HG03442 (cell line): Measurements from ENCODE around the gene CNTRL.
A peak's percentile ranks its signal among the peaks of the same experiment; 100 is the strongest.
"Not testable (repeated sequence)": the region's sequence is repeated elsewhere in the genome, so short reads cannot be mapped to it uniquely, and the experiment has no call there.

Experiments
- ATAC-seq: cut with Tn5 transposase; IDR thresholded peaks from one replicate; pipeline ENCODE4 v1.9.1; 2021; ENCODE audit warnings: mild to moderate bottlenecking, moderate library complexity; ENCODE audit not compliant: unreplicated experiment

The CNTRL gene

DNA sequence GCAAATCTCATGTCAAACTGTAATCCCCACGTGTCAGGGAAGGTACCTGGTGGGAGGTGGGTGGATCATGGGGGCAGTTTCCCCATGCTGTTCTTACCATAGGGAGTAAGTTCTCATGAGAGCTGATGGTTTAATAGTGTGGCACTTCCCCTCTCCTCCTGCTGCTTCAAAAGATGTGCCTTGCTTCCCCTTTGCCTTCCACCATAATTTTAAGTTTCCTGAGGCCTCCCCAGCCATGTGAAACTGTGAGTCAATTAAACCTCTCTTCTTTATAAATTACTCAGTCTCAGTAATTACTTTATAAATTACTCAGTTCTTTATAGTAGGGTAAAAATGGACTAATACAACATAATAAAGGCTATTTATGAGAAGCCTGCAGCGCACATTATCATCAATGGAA, 7.1 kb upstream of the CNTRL start:
- ATAC-seq = no peak

DNA sequence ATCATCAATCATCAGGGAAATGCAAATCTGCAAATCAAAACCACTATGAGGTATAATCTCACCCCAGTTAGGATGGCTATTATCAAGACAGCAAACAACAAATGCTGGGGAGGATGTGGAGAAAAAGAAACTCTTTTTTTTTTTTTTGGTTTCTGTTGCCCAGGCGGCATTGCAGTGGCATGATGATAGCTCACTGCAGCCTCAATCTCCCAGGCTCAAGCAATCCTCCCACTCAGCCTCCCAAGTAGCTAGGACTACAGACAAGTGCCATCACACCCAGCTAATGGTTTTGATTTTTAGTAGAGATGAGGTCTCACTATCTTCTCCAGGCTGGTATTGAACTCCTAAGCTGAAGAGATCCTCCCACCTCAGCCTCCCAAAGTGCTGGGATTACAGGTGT, 5.4 kb upstream of the CNTRL start:
- ATAC-seq = no peak

DNA sequence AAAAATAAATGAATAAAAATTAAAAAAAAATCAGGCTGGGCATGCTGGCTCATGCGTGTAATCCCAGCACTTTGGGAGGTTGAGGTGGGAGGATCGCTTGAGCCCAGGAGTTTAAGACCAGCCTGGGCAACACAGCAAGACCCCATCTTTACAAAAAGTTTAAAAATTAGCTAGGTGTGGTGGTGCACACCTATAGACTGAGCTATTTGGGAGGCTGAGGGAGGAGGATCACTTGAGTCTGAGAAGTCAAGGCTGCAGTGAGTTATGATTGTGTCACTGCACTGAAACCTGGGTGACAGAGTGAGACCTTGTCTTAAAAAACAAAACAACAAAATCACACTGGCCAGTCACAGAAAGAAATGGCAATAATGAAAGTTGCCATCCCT, 3.4 kb upstream of the CNTRL start:
- peak; percentile 2 for ATAC-seq

DNA sequence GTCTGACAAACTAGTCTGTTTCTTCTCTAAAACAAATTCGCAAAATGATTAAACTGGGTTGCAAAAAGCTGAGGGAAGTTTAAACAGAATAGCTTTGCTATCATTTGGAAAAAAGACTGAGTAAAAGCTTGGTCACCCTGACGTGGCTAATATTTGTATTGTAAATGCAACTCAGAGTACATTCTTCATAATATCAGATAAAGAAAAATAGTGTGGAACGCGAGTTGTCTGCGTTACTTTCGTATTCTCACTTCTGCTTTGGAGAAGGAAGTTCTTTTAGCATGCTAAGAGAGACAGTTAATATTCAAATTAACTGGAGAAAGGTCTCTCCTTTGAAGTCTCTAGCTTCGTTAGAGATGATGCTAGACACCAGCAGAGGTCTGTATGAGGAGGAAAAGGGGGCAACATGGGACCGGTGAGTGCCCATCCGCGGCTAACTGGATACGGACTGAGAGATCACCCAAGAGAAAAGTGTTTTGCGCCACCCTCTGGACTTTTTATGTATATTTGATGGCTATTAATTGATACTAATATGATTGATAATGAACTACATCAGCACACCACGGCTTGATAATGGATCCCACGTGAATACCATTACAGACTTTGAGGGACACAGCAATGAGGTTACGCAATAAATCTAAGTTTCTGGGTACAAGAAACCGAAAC, 2.9 kb upstream of the CNTRL start:
- ATAC-seq = peak; percentile 33

DNA sequence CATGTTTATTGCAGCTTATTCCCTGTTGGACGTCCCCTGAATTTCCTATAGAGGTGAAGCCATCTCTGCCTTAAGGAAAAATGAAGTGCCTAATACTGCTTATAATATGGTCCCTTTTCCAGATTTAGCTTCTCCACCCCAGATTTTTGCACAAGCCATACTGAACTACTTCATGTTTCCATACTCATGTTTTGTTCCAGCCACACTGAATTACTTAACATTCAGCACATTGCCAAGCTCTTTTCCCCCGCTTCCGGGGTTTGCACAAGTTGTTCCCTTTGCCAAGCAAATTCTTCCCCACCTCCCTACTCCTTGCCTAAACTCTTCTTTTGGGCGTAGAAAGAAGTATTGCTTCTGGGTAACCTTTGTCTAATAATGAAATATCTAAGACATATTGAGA, 1.7 kb upstream of the CNTRL start:
- no peak for ATAC-seq

DNA sequence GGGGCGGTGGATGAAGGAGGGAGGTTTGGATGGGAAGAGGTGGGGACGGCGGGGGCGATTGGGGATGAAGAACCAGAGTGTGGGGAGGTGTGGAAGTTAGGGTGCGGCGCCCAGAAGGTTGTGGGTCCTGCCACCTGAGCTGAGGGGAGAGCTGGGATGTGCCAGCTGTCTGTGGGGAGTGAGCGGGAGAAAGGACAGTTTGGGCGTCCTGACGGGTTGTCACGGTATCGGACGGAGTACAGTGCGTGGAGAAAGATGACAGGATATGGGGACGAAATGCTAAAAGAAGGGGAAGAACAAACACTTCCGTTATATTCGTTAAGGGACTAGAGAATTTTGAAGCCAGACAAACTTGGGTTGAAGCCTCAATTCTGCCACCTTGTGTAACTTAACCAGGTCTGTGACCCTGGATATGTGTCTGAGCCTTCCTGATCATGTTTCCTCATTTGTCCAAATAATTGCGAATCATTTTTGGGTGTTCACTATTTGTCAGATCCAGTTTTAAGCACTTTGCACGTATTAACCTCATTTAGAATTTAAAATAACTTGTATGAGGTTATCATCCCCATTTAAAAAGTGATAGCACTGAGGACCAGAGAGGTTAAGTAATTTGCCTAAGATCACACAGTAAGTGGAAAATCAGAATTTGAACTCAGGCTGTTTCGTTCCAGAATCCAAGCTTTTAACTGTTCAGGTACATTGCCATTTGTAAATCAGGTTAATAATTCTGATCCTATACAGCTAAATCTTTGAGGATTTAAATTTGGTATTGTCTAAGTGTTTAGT, 689 bp downstream of the CNTRL start:
- ATAC-seq = no peak

DNA sequence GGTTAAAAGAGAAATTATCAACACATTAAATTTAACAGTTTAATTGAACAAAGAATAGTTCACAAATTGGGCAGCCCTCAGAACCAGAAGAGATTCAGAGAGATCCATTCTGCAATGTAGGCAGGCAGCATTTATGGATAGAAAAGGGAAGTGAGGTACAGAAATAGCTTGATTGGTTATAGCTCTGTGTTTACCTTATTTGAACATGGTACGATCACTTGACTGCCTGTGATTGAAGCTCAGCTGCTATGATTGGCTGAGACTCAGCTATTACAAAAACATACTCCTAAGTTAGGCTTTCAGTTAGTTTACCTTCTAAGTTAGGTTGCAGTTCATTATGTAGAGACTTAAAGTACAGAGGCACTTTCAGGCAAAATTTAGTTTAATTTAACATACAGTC, 7.3 kb downstream of the CNTRL start:
- ATAC-seq = no peak

DNA sequence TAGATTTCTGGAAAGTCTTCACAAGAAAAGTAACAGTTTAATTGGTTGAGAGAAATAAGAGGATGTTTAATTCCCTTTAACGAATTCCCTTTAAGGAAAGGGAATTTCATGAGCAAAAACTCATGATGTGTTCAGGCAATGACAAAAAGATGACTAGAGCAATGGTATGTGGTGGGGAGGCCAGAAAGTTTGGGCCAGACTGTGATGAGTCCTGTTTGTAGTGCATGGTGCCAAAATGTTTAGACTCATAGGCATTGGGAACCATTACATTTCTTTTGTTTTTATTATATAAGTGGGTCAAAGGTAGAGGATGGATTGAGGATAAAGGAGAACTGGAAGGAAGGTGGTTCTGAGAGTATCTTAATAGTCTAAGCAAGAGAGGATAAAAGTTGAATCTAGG, 10.9 kb downstream of the CNTRL start:
- no peak for ATAC-seq

DNA sequence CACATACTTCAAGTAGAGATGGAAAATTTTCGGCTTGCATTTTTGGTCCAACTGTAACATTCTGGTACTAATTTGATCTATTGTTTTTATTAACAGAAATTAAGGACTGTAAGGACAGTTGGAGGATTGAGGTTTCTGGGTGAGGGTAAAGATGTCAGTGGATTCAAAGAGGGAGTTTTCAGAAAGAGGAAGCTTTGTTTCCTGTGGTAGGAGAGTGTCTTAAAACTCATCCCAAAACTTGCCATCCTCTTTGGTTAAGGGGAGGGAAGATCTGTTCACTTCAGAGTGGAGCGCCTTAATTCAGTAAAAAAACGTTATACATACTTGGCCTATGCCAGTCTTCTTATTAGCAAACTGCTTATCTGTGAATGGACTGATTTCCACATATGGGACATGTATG, 13.8 kb downstream of the CNTRL start:
- no peak for ATAC-seq

DNA sequence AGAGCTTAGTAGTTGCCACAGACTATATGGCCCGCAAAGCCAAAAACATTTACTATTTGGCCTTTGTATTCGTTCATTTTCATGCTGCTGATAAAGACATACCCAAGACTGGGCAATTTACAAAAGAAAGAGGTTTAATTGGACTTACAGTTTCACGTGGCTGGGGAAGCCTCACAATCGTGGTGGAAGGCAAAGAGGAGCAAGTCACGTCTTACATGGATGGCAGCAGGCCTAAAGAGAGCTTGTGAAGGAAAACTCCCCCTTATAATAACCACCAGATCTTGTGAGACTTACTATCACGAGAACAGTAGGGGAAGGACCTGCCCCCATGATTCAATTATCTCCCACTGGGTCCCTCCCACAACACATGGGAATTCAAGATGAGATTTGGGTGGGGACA, 16.0 kb downstream of the CNTRL start:
- ATAC-seq = not testable (repeated sequence)

DNA sequence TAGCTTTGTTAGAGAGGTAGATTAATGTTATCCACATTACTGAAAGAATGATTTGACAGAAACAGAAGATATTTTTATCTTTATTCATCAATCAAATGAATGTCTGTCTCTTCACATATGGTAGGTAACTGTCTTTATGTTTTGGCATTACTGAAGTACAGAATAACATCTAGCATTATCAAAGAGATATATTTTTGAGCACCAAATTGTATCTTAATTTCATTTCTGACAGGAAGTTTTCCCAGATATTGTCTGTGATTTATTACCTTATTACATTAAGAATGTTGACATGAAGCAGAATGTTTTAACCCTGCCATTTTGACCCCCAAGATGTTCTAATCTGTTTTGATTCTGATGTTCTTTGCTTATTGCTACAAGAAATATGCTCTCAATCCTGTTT, 20.3 kb downstream of the CNTRL start:
- ATAC-seq = no peak

DNA sequence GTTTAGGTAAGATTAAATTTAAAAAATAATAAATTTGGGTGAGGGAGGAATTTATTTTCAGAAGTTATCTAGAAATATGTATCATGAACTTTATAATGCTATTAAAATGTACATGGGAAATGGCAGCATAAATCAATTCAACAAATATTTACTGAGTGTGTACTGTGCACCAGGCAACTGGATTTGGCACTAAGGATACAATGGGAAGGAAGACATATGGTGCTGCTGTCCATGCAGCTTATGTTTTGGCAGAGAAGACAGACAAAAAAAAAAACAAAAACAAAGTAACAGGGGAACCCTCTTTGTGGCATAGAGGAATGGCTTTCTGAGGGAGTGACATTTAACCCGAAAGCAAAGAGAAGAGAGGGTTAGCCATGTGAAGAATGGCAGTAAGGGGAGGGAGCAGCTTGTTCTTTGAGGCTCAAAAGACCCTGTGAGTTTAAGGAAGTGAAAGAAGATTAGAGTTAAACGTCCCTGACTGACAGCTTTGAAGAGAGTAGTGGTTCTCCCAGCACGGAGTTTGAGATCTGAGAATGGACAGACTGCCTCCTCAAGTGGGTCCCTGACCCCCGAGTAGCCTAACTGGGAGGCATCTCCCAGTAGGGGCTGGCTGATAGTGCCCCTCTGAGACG, 23.9 kb downstream of the CNTRL start:
- no peak for ATAC-seq

DNA sequence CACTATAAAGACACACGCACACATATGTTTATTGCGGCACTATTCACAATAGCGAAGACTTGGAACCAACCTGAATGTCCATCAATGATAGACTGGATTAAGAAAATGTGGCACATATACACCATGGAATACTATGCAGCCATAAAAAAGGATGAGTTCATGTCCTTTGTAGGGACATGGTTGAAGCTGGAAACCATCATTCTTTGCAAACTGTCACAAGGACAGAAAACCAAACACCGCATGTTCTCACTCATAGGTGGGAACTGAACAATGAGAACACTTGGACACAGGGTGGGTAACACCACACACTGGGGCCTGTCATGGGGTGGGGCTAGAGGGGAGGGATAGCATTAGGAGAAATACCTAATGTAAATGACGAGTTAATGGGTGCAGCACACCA, 29.3 kb downstream of the CNTRL start:
- ATAC-seq = not testable (repeated sequence)

DNA sequence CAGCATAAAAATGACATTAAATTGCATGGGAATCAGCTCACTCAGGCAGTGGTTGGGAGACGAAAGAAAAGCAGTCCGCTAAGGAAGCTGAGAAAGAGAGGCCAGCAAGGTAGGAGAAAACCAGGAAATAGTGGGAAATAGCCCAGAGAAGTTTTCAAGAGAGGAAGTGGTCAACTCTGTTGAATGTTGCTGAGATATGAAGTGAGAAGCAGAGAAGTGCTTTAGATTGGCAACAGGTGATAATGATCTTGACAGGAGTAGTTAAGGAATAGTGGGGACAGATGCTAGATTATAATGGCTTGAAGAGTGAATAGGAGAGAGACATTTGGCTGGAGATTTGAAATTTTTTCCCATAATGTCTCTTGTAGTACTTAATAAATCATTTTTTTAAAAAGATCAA, 30.8 kb downstream of the CNTRL start:
- no peak for ATAC-seq

DNA sequence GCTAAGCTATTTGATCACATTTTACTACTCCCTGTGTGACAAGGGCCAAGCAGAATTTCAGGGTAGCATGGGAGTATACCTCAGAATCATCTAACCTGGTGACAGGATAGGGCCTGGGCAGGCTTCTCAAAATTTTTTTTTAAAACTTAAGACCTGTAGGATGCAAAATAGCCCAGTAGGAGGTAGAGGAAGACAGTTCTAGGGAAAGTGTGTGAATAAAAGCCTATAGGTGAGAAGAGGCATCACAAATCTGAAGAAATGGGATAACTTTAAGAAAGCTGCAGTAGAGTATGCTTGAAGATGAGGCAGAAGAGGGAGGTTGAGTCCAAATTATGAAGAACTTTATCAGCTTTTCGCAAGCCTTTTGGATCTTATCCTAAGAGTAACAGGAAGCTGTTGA, 32.3 kb downstream of the CNTRL start:
- no peak for ATAC-seq

DNA sequence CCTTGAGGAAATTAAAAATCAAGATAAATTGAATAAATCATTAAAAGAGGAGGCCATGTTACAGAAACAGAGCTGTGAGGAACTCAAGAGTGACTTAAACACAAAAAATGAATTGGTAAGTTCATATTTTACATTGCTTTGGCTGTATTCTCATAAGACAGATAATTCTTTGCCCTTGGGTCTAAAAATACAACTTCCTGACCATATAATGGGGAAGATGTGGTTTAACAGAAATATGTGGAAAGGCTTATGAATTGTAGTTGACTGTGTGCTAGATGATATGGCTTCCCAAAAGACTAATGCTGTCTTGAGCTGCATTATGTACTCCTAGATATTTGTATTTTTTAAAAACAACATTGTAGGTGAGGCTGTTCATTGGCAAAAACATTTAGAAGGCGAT, 33.1 kb downstream of the CNTRL start:
- no peak for ATAC-seq

DNA sequence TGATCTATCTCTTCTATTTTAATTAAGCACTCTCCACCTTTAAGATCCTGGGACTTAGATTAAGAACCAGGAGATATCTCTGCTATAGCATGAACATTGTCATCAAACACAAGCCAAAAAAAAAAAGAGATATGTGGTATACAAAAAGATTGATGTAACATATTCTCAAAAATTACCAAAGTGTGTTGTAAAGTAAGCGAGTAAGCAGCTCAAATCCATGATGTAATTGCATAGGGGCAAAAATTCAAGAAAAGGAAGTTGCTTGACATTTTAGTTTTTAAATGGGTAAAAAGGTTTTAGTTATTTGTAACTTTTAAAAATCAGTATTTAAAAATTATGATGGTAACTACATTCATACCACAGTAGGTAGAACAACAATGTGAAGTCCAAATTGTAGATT, 40.7 kb downstream of the CNTRL start:
- ATAC-seq = no peak

DNA sequence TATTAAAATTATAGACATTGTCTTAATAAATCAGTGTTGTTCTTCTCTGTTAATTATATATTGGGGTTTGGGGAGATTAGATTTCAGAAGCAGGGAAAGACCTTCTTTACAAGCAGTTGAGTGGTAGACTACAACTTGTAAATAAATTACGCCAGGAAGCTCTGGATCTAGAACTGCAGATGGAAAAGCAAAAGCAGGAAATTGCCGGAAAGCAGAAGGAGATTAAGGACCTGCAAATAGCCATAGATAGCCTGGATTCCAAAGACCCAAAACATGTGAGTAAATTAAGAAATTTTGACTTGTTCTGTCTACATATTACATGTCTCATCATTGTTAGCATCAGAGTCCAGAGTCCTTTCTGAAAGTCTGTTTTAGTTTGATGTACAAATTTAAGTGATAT, 43.5 kb downstream of the CNTRL start:
- ATAC-seq = no peak

DNA sequence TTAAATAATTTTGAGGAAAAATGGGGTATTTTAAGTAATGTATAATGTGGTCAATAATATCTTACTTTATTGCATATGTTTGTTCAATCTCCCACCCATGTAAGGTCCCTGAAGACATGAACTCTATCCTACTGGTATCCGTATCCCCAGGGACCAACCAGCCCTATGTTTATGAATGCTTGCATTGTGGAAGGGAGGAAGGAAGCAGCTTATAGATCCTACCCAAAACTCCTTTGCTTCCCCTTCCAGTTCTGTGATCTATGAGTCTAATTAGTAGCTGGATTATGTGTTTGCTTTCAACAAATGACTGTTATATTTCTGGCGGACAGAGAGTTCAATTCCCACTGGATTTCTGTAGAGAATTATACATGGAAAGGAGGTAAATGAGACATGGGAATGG, 45.6 kb downstream of the CNTRL start:
- no peak for ATAC-seq

DNA sequence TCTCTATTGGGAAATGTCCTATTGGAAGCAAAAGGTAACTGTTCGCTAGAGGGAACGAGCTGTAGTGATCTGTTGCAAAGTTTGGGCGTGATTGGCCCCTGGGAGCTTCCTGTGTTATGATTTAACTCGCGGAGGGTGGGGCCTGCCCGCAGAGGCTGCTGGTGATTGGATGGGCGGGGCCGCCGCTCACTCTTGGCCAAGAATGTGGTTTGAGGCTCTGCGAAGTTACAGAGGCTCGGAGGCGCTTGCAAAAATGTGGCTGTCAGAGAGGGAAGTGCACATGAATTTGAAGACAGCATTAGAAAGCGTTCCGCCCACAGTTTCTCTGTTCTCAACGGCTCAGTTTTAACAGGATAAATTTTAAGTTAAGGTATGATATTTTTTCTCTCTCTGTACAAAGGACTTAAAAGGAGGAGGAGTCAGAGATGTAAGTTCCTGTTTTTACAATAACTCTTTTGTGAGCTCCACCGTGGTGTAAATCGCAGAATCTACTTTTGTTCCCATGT, 46.9 kb downstream of the CNTRL start:
- peak; percentile 98 for ATAC-seq

DNA sequence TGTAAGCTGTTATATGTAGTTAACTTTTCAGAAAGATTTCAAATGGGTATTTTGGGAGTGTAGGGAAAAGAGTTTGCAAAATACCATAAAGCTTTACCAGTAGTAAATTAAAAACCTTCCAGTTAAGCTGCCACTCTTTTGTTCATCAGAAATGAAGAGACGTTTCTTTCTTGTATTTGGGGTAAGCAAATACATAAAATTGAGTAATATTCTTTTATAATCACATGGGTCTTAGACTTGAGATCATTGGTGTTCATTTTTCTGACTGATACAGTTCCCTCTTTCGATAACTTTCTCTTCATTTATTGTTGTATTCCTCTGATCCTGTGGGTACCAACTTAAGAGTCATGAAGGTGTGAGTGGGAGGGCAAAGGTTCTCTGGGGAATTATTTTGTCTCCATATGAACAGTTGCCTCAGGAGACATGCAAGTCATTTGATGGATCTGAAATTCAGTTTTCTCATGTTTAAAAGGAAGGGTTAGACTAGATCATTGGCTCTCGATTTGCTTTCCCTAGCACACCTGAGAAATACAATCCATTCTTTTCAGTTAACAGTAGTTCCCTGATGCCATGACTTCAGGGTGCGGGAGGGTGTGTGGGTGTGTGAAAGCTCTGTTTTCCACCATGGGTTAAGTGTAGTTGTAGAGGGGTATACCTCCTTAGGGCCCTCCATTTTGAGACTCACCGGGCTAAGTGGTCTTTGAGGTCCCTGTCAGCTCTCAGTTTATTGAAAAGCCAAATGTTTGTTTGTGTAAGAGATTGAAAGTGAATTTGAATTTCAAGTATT, 47.7 kb downstream of the CNTRL start:
- no peak for ATAC-seq
